Measurements from ENCODE around the gene USH1G.

The USH1G gene

GRCh38 chr17:74959826-74960515, 36.9 kb upstream of the USH1G start:
- TF ChIP-seq CTCF (IDR thresholded peaks at IDR 0.05; ENCODE audit: low read depth, low read length) = no peak
- no peak overlapping the region for H3K4me3 ChIP-seq (ENCODE audit: low read depth, low read length)

GRCh38 chr17:74957935-74958740, 35.1 kb upstream of the USH1G start:
- TF ChIP-seq CTCF (IDR thresholded peaks at IDR 0.05; ENCODE audit: low read depth, low read length) = peak; percentile 98
- no peak overlapping the region for H3K4me3 ChIP-seq (ENCODE audit: low read depth, low read length)

GRCh38 chr17:74956093-74956492, 33.0 kb upstream of the USH1G start:
- TF ChIP-seq CTCF (IDR thresholded peaks at IDR 0.05; ENCODE audit: low read depth, low read length) = no peak
- H3K4me3 ChIP-seq (ENCODE audit: low read depth, low read length) = no peak overlapping the region

GRCh38 chr17:74954665-74955421, 31.8 kb upstream of the USH1G start:
- TF ChIP-seq CTCF (IDR thresholded peaks at IDR 0.05; ENCODE audit: low read depth, low read length) = no peak
- H3K4me3 ChIP-seq (ENCODE audit: low read depth, low read length) = no peak overlapping the region

- no peak for TF ChIP-seq CTCF (IDR thresholded peaks at IDR 0.05; ENCODE audit: low read depth, low read length)
- H3K4me3 ChIP-seq (ENCODE audit: low read depth, low read length) = no peak overlapping the region
Measured at GRCh38 chr17:74954115-74954514, 31.1 kb upstream of the USH1G start.

- H3K4me3 ChIP-seq (ENCODE audit: low read depth, low read length) = no peak overlapping the region
- no peak for TF ChIP-seq CTCF (IDR thresholded peaks at IDR 0.05; ENCODE audit: low read depth, low read length)
Measured at GRCh38 chr17:74953134-74953687, 30.2 kb upstream of the USH1G start.

All from WI38 (cell line).